ENCODE results near the gene SLC18B1.

SLC18B1 gene

GRCh38 chr6:132741281-132741680 is 57.2 kb downstream of the SLC18B1 start:
- no peak for DNase-seq (ENCODE audit: low spot score)

- no peak for DNase-seq (ENCODE audit: low spot score)
Observed at GRCh38 chr6:132736239-132736638, 62.2 kb downstream of the SLC18B1 start.

GRCh38 chr6:132734694-132735236 is 63.7 kb downstream of the SLC18B1 start:
- DNase-seq (ENCODE audit: low spot score) = peak; percentile 14

DNA sequence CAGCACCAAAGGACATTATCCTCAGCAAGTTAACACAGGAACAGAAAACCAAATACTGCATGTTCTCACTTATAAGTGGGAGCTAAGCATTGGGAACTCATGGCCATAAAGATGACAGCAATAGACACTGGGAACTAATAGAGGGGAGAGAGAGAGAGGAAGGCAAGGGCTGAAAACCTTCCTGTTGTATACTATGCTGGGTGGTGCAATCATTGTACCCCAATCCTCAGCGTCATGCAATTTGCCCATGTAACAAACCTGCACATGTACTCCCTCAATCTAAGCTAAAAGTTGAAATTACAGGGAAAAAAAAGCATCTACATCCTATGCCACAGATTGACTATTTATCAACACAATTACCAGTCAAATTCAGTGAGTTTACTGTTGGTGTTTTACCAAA is 64.6 kb downstream of the SLC18B1 start:
- DNase-seq (ENCODE audit: low spot score) = no peak

GRCh38 chr6:132733283-132733682 is 65.2 kb downstream of the SLC18B1 start:
- no peak for DNase-seq (ENCODE audit: low spot score)

DNA sequence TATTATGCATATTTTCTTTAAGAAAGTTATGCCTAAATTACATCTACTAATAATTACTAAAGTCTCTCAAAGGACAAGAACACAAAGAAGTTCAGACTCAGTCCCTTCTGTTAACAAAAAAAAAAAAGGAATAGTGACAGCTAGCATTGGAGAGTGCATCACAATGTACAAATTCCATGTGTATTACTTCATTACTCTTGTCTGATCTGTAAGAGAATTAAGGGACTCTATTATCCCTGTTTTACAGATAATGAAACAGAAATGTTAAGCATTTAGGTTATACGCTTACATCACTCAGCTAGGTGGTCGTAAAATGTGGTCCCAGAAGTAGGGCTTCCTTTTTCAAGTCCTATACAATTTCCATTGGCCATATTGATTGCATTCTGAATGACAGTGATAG is 67.4 kb downstream of the SLC18B1 start:
- no peak for DNase-seq (ENCODE audit: low spot score)

GRCh38 chr6:132730560-132730959 is 67.9 kb downstream of the SLC18B1 start:
- DNase-seq (ENCODE audit: low spot score) = no peak

DNA sequence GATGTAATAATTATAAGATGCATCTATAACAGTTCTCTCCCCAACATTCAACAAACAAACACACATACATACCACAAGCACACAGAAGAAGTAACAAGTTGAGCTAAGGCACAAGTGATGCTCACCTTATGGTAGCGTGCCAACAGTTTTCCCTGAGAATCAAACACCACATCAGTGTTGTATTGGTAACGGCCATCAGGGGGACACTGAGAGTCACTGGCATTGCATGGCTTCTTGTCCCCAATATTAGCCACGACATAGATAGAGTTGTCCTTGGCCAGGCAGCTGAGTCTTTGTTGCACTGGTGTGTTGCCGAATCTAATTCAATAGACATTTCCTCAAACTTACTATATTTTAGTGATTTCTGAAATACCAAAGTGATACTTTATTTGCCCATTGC is 69.8 kb downstream of the SLC18B1 start:
- DNase-seq (ENCODE audit: low spot score) = peak; percentile 20

- no peak for DNase-seq (ENCODE audit: low spot score)
Observed at GRCh38 chr6:132726608-132726975, 71.8 kb downstream of the SLC18B1 start.

DNA sequence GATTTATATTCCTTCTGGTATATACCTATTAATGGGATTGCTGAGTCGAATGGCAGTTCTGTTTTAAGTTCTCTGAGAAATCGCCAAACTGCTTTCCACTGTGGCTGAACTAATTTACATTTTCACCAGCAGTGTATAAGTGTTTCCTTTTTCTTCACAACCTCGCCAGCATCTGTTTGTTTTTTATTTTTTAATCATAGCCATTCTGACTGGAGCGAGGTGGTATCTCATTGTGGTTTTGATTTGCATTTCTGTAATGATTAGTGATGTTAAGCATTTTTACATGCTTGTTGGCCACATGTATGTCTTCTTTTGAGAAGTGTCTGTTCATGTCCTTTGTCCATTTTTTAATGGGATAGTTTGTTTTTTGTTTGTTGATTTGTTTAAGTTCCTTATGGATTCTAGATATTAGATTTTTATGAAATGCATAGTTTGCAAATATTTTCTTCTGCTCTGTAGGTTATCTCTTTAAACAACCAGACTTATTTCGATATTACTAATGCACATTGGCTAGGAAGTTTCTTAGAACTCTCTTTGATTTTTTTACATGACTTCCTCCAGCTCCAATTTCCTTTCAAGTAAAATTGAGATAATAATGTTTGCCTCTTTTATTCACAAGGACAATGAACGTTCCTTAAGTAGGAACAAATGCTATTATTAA is 72.4 kb downstream of the SLC18B1 start:
- peak; percentile 10 for DNase-seq (ENCODE audit: low spot score)

DNA sequence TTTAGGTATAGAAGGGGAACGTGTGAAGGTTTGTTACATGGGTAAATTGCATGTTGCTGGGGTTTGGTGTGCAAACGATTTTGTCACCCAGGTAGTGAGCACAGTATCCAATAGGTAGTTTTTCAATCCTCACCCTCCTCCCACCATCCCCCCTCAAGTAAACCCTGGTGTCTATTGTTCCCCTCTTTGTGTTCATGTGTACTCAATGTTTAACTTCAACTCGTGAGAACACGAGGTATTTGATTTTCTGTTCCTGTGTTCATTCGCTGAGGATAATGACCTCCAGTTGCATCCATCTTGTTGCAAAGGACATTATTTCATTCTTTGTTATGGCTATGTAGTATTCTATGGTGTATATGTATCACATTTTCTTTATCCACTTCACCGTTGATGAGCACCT is 73.0 kb downstream of the SLC18B1 start:
- no peak for DNase-seq (ENCODE audit: low spot score)

- no peak for DNase-seq (ENCODE audit: low spot score)
Observed at GRCh38 chr6:132719736-132720448, 78.5 kb downstream of the SLC18B1 start.
